GM19240 (cell line): ENCODE data around the gene KLF5.

Source experiments
- DNase-seq: peaks from one replicate; pipeline ENCODE4 v3.0.0; 2011; ENCODE audit warnings: low spot score; ENCODE audit not compliant: insufficient read length

Gene KLF5

DNA sequence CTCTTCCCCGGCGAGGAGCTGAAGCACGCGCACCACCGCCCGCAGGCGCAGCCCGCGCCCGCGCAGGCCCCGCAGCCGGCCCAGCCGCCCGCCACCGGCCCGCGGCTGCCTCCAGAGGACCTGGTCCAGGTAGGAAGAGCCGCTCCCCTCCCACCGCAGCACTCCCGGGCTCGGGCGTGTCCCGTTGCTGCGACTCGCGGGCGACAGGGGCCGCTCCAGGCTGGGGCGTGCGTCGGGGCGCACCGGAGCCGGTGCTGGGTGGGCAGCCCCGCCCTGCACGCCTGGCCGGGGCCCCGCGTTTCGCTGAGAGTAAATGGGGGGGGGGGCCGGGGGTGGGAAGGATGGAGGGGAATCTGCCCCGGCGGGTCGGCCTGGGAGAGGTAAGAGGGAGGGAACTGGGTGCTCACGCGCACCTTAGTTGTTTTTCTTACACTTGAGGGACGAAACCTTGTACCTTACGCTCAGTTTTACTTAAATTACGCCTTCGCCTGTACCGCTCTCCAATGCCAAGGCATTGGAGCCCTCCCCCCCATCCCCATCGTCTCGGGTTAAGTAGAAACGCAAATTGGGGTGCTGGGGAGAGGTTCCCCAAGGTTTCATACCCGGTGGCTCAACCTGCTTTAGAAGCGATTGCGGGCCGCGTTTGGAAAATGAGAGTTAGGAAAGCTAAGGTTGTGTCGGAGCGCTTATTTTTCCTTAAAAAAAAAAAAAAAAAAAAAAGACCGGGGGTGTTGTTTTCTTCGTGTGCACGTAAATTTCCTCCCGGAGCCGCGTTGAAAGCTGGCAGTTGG is 850 bp downstream of the KLF5 start:
- peak; percentile 15 for DNase-seq

DNA sequence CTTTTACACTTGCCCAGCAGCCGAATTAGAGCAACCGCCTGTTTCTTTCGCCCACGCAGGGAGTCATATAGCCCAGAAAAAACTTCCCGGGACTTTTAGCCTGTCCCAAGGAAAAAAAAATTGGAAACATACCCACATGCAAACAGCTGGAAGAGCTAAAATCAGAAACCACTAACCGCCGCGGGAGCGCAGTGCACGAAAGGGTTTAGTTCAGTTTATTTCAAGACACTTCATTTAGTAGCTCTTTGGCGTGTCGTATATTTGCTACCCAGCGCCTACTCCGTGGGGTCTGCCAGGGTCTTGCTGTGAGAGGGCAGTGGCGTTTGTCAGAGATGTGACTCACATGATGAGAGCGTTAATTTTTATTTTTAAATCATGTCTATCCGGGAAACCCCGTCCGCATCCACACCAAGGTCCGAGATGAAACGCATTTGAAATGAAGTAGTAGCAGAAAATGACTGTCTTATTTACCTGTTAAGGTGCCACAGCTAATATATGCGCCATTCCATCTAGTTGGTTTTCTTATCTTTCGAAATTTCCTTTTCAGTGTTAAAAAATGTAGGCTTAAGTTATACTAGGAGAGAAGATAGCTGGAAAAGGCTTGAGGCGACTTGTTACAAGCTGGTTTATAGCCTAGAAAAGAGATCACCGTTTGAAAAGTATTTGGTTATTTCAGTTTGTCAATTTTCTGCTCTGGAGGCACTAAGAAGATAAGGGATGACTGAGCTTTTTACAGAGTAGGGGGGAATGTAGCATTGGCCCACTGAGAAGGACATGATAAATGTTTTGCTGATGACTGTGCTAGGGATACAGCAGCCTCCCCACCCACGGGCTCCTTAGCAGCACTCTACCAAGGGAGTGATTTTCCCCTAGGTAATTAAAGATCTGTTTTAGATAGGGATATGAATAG is 1.7 kb downstream of the KLF5 start:
- no peak for DNase-seq

DNA sequence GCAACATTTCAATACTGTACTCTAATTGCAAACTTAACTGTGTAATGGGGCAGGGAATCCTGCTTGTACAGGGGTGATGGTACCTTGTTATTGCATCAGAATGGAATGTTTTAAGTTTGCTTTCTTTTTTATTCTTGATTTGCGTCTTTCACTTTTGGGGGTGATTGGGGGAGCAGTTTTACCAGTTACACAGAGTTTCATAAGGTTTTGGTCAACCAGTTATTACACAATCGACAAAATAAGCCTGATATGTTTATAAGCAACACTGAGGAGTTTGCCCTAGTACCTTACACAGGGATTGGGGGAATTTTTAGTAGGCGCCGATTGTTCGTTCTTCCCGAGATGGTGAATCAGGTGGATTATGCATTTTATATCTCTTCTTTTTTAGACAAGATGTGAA is 2.7 kb downstream of the KLF5 start:
- no peak for DNase-seq

DNA sequence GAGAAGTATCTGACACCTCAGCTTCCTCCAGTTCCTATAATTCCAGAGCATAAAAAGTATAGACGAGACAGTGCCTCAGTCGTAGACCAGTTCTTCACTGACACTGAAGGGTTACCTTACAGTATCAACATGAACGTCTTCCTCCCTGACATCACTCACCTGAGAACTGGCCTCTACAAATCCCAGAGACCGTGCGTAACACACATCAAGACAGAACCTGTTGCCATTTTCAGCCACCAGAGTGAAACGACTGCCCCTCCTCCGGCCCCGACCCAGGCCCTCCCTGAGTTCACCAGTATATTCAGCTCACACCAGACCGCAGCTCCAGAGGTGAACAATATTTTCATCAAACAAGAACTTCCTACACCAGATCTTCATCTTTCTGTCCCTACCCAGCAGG is 3.1 kb downstream of the KLF5 start:
- no peak for DNase-seq

DNA sequence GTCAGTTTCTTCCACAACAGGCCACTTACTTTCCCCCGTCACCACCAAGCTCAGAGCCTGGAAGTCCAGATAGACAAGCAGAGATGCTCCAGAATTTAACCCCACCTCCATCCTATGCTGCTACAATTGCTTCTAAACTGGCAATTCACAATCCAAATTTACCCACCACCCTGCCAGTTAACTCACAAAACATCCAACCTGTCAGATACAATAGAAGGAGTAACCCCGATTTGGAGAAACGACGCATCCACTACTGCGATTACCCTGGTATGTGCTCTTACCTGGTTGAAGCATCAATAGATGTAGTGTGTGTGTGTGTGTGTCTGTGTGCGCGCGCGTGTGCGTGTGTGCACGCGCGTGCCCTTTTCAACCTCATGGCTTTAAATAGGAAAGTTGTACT is 3.7 kb downstream of the KLF5 start:
- DNase-seq = no peak

DNA sequence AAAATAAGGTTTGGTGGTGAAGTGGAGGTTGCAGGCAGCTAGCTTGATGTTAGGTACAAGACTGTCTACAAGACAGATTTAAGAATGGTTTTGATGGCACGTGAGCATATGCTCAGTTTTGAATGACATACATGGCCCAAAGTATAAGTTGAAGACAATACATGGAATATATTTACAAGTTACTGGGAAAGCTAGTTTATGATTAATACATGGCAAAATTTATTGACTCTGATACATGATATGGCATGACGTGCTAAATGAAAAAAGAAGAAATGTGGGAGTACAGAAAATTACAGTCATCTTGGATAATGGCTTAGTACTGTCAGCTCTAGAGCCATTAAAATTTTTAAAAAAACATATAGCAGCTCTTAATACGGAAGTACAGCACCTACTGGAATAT is 4.4 kb downstream of the KLF5 start:
- no peak for DNase-seq

DNA sequence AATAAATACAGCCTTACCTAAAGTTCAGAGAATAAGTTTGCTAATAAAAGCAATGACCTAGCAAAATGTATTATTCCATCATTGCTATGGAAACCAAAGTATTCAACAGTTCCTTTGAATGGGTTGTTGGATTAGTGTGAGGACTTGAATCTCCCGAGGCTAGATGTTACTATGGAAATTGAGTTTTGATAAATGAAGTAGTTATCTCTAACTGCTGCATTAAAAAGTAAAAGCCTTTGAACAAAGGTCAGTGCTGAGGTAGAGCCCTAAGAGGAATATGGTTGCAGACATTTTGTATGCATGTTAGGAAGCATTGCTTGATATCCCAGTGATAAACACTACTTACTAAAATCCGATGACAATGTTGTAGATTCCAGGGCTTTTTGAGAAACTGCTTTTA is 6.2 kb downstream of the KLF5 start:
- DNase-seq = no peak

DNA sequence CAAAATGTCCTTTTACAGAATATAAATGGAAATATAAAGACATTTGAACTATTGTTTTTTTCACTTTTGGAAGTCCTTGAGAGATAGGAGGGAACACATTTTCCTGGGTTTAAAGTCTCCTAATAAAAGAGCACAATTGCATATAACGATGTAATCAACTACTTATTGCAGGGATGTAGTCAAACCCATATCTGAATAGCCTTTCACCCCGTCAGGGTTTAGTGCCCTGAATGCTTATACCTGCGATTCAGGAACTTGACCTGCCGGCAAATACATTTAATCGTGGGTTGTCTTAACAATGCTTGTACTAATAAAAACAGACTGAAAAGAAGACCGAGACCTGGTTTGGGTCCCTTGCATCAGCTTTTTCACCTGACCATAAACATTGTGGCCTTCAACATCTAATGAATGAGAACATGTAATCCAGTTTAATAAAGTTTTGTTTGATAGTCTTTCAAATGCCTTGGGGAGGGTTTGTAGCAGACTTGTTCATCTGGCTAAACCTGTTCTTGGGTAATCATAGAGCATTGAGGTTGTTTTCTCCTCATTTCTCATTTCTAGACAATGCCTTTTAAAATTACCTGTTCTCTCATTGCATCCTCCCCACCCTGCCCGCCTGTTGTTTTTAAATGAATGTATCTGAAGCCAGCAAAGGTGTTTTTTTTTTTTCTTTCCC is 7.0 kb downstream of the KLF5 start:
- DNase-seq = no peak

DNA sequence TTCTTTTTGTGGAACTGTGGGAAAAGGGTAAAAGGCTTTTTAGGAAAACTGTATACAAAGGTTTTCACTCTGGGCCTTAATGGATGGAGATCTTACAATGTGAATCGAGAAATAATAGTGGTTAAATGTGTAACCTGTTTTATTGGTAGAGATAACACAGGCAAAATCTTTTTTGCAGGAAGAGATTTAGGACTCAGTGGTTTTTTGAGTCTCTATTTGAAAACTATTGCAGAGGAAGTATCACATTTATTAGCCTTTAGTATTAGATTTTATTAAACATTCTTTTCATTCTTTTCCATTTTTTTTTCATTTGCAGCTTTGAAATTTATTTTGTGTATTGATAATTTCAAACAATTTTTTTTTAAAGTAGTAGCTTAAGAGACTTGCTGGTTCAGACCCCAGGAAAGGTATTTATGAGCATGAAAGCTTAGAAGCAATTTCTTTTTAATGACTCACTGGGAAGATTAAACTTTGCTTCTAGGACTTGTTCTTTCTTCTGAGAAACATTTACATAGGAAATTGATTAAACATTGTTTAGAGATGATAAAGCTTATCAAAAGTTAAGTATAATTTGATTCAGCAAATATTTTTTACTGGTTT is 10.5 kb downstream of the KLF5 start:
- no peak for DNase-seq

DNA sequence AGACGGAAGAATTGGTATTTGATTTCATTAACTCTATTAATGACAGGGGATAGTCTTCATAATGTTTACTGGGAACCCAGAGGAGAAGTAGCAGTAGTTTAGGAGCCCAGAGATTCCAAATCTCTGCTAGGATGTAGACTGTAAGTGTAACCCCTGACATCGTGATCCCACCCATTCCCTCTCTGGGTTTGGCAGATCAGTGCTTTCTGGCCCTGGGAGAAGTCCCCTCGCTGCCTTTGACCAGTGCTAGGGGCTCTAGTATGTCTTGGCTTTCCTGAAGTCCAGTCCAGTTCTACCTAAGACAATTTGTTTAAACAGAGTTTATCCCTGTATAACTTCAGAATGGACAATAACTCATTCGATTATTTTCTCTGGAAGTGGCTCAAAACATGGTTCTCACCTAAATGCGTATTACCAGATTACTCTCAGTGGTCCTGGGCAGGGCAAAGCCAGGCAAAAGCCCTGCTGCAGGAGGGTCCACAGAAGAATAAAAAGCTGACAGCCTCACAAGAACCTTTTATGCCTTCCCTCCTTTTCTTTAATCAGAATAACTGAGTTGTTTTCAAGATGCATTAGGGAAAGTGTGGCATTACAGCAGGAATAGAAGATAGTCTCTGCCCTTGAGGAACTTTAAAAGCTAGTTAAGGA is 11.8 kb downstream of the KLF5 start:
- DNase-seq = no peak

DNA sequence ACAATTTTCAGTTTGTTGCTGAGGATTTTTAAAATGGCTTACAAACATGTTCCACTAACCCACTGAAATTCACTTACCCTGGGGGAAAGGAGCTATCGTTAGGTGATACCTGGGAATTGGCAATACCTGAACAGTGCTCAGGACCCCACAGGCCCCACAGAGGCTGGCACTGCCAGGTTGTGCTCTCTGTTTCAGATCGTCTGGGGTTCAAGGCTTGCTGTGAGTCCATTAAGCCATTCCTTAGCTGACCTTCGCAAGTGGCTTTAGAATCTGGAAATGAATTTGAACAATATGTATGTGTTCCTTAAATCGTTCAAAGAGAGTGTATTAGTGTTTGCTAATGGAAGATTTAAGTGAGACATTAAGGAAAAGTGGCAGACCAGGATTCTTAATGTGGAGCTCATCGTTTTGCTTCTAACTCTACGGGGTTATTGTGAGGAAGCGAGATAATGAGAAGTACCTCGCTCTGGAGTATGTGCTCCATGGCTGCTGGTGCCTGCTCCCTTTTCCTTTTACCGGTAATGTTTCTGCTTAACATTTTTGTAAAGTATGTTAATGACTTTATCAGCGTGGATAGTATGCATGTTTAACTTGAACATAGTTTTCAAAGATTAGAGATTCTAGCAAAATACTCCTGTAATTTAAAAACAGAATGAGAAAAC is 13.6 kb downstream of the KLF5 start:
- no peak for DNase-seq

DNA sequence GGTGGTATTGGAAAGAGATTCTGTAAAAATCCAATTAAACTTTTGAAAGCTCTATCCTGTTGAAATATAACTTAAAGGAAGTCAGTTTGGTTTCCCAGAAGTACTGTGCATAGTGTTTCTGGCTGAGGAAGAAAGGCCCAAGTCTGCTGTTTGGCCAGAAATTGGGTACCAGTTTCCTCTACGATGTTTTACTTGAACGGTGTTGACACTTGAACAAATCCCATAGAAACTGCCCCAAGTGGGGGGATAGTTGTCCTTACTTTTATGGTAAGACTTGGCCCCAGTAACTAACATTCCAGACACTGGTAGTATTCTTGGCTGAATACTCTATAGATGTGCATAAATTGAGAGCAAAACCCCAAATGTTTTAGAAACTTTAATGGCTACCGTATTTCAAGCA is 14.2 kb downstream of the KLF5 start:
- no peak for DNase-seq

DNA sequence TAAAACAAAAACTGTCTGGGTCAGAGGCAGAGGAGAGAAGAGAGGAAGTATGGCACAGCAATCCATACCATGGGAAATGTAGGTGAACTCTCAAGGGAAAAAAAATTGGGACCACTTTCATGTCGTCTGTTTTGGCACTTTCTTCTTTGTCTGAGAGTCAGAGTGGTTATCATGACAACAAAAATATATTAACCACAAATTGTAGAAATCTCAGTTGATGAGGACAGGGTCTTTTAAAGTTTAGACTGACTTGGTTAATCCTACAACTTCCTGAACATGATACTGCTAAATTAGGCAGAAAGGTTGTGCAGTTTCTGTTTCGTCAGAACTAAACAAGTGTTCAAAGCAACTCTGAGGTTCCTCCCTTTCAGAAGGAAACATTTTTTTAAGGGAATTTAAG is 15.2 kb downstream of the KLF5 start:
- no peak for DNase-seq

DNA sequence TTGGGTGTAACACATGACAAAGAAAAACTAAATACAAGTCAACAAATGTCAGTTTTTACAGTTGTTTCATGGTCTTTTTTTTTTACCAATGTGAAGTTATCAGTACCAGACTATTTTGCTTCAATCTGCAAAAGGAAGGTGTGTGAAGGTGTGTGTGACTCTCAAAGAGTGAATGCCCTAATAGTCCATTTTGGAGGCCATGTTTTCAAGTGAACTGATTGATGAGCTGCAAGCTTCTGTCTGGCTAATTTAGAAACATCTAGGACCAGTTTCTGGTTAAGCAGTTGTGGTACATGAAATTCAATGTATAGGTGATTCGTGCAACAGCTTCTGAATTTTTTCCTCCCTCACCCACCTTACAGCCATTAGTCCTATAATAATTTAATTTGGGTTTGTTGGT is 16.1 kb downstream of the KLF5 start:
- DNase-seq = no peak

DNA sequence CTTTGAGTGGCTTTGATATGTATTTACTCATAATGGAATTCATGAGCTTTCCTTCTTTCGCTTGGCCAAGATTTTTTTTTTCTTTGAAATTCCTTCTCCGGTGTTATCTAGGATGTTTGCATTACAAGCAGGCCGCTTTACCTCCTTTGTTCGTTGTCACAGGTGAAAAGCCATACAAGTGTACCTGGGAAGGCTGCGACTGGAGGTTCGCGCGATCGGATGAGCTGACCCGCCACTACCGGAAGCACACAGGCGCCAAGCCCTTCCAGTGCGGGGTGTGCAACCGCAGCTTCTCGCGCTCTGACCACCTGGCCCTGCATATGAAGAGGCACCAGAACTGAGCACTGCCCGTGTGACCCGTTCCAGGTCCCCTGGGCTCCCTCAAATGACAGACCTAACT is 16.7 kb downstream of the KLF5 start:
- no peak for DNase-seq

DNA sequence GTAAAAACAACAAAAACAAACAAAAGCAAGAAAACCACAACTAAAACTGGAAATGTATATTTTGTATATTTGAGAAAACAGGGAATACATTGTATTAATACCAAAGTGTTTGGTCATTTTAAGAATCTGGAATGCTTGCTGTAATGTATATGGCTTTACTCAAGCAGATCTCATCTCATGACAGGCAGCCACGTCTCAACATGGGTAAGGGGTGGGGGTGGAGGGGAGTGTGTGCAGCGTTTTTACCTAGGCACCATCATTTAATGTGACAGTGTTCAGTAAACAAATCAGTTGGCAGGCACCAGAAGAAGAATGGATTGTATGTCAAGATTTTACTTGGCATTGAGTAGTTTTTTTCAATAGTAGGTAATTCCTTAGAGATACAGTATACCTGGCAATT is 17.1 kb downstream of the KLF5 start:
- no peak for DNase-seq

DNA sequence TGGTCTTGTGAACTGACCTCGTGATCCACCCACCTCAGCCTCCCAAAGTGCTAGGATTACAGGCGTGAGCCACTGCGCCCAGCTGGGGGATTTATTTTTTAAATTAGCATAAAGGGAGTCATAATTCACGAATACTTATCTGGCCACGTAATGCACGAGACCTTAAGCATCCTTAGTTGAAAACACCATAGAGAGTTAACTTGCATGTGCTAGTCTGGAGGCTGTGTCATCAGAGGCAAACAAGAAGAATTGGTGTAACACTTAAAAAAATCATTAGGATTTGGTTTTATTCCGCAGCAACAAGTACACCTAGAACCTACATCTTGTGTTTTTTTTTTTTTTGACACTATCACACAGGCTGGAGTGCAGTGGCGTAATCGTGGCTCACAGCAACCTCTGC is 19.1 kb downstream of the KLF5 start:
- no peak for DNase-seq

DNA sequence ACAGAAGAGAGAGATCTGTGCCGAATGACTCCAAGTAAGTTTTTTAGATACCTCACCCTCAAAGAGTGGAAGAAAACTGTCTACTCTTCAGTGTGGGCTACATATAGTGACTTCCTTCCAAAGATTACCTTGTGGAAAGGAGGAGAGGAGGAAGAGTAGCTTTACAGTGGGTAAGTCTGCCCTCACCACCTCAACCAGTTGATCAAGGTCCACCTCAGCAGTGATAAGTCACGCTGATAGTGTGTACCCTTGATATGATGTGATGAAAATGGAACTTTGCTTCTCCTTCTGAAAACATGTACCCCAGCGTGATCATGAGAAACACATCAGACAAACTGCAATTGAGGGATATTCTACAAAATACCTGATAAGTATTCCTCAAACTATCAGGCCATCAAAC is 20.6 kb downstream of the KLF5 start:
- DNase-seq = no peak

DNA sequence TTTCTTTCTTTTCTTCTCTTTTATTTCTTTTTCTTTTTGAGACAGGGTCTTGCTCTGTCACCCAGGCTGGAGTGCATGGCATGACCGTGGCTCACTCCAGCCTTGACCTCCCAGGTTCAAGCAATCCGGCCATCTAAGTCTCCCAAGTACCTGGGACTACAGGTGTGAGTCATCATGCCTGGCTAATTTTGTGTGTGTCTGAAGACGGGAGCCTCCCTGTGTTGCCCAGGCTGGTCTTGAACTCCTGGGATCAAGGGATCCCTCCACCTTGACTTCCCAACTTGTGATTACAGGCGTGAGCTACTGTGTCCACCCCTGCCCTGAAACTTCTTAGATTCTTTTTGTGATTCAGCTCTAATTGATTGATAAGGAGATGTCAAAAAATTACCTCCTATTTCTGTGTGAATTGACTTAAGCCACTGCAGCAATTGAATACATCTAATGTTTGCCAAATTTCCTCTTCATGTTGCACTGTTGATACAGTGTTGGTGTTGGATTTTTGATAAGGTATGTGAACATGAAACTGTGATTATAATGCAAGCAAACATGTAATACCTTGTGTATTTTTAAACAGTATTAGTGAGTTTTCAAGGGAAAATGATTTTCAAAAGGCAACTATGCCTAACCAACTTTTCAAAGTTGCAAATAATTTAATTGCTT is 22.6 kb downstream of the KLF5 start:
- DNase-seq = no peak

DNA sequence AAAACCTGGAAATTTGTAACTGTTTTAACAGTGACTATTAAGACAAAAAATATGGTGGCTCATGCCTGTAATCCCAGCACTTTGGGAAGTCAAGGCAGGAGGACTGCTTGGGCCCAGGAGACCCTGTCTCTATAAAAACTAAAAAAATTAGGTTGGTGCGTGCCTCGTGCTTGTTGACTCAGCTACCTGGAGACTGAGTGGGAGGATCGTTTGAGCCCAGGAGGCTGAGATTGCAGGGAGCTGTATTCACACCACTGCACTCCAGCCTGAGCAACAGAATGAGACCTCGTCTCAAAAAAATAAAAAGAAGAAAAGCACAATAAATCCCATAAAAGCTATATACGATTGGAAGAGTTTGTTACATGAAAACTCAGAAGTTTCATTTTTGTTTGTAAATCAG is 23.7 kb downstream of the KLF5 start:
- DNase-seq = no peak
